Ectodermal cell (in vitro differentiated cells): ENCODE measurements around the gene HNRNPF.
"Not testable (repeated sequence)": the region's sequence is repeated elsewhere in the genome, so short reads cannot be mapped to it uniquely, and the experiment has no call there.

Source experiments
- H3K27ac ChIP-seq: 2 replicates; pipeline ENCODE4 v1.7.0; 2013; ENCODE audit warnings: mild to moderate bottlenecking, low read depth, low read length; ENCODE audit not compliant: insufficient read depth, poor library complexity, severe bottlenecking
- H3K27me3 ChIP-seq: 2 replicates; pipeline ENCODE4 v1.7.0; 2013; ENCODE audit warnings: mild to moderate bottlenecking, low read length; ENCODE audit not compliant: insufficient read depth, control insufficient read depth, poor library complexity, severe bottlenecking
- H3K36me3 ChIP-seq: one replicate; pipeline ENCODE4 v1.7.0; 2013; ENCODE audit warnings: low read length; ENCODE audit not compliant: control insufficient read depth, insufficient read depth
- H3K4me1 ChIP-seq: one replicate; pipeline ENCODE4 v1.7.0; 2013; ENCODE audit warnings: low read length; ENCODE audit not compliant: control insufficient read depth, insufficient read depth
- H3K4me3 ChIP-seq: 2 replicates; pipeline ENCODE4 v1.7.0; 2013; ENCODE audit warnings: low read depth, low read length, control low read depth; ENCODE audit not compliant: insufficient read depth
- H3K9me3 ChIP-seq: 2 replicates; pipeline ENCODE4 v1.7.0; 2013; ENCODE audit warnings: mild to moderate bottlenecking, low read length, moderate library complexity; ENCODE audit not compliant: control insufficient read depth
- WGBS, 2 experiments: methylation state at CpG; one replicate each; pipeline ENCODE4 v1.1.7; 2013; ENCODE audit warnings: missing lambda C conversion rate in 2 of 2; 5-methylcytosine and 5-hydroxymethylcytosine counted together

Gene HNRNPF

GRCh38 chr10:43440463-43441134 lies 31.6 kb upstream of the HNRNPF start:
- Histone ChIP-seq H3K36me3 (no peaks in the 10 kb centered on the region), H3K4me3 (no peak overlapping the region), H3K9me3 (no peaks in the 10 kb centered on the region), H3K27ac (no peak overlapping the region), H3K27me3 (no peaks in the 10 kb centered on the region), H3K4me1 (no peaks in the 10 kb centered on the region)
- 85 to 88% methylated on average over 5 of the region's 5 CpGs for WGBS, 2 experiments

GRCh38 chr10:43437141-43437870 lies 28.3 kb upstream of the HNRNPF start:
- 6 to 7% methylated on average over 29 of the region's 30 CpGs for WGBS, 2 experiments
- H3K4me3 ChIP-seq, result peak overlapping the region; percentile 82
- no peaks in the 10 kb centered on the region for H3K36me3 ChIP-seq
- H3K27ac ChIP-seq, result peak overlapping the region; percentile 95
- no peaks in the 10 kb centered on the region for H3K4me1 ChIP-seq
- H3K9me3 ChIP-seq, result no peaks in the 10 kb centered on the region
- H3K27me3 ChIP-seq, result no peaks in the 10 kb centered on the region

GRCh38 chr10:43436291-43437140 lies 27.5 kb upstream of the HNRNPF start, which contains the start of gene ZNF487:
ZNF487 (plus strand) TSS chr10:43437111; CDS start chr10:43475814, 38,703 bp downstream.
- Histone ChIP-seq H3K4me1 (no peaks in the 10 kb centered on the region), H3K27ac (peak within 1 kb of the TSS; percentile 95), H3K4me3 (peak within 1 kb of the TSS; percentile 82), H3K27me3 (no peaks in the 10 kb centered on the region), H3K9me3 (no peaks in the 10 kb centered on the region), H3K36me3 (no peaks in the 10 kb centered on the region)
- 7 to 8% methylated on average over 69 of the region's 69 CpGs for WGBS, 2 experiments

GRCh38 chr10:43430926-43431663 lies 22.1 kb upstream of the HNRNPF start:
- no peak overlapping the region for H3K27ac ChIP-seq
- H3K4me1 ChIP-seq, result no peaks in the 10 kb centered on the region
- H3K4me3 ChIP-seq, result no peak overlapping the region
- no peaks in the 10 kb centered on the region for H3K36me3 ChIP-seq
- H3K9me3 ChIP-seq, result no peaks in the 10 kb centered on the region
- H3K27me3 ChIP-seq, result no peaks in the 10 kb centered on the region
- WGBS, 2 experiments, result 94% methylated on average over 8 of the region's 8 CpGs

GRCh38 chr10:43427166-43427825 lies 18.3 kb upstream of the HNRNPF start:
- Histone ChIP-seq H3K27ac (no peak overlapping the region), H3K9me3 (no peaks in the 10 kb centered on the region), H3K36me3 (no peaks in the 10 kb centered on the region), H3K27me3 (no peaks in the 10 kb centered on the region), H3K4me3 (no peak overlapping the region), H3K4me1 (no peaks in the 10 kb centered on the region)
- 91 to 93% methylated on average over 12 of the region's 12 CpGs for WGBS, 2 experiments

GRCh38 chr10:43426476-43426875 lies 17.5 kb upstream of the HNRNPF start:
- 91 to 95% methylated on average over 12 of the region's 12 CpGs for WGBS, 2 experiments
- H3K9me3 ChIP-seq, H3K36me3 ChIP-seq, H3K4me1 ChIP-seq, H3K4me3 ChIP-seq, H3K27ac ChIP-seq, H3K27me3 ChIP-seq: not testable (repeated sequence)

GRCh38 chr10:43424416-43424815 lies 15.4 kb upstream of the HNRNPF start:
- no peak overlapping the region for H3K27ac ChIP-seq
- H3K4me1 ChIP-seq, result no peaks in the 10 kb centered on the region
- H3K36me3 ChIP-seq, result no peaks in the 10 kb centered on the region
- H3K4me3 ChIP-seq, result no peak overlapping the region
- H3K9me3 ChIP-seq, result peaks cover 3% of the 10 kb centered on the region
- WGBS, 2 experiments, result 95 to 97% methylated on average over 5 to 6 of the region's 6 CpGs
- no peaks in the 10 kb centered on the region for H3K27me3 ChIP-seq

GRCh38 chr10:43421944-43422343 lies 13.0 kb upstream of the HNRNPF start:
- not testable (repeated sequence) for H3K4me3 ChIP-seq, H3K4me1 ChIP-seq, H3K27ac ChIP-seq, H3K9me3 ChIP-seq, H3K27me3 ChIP-seq, H3K36me3 ChIP-seq
- 90 to 93% methylated on average over 3 of the region's 4 CpGs for WGBS, 2 experiments

GRCh38 chr10:43421519-43421918 lies 12.5 kb upstream of the HNRNPF start:
- H3K36me3 ChIP-seq, result no peaks in the 10 kb centered on the region
- no peaks in the 10 kb centered on the region for H3K27me3 ChIP-seq
- no peak overlapping the region for H3K27ac ChIP-seq
- H3K9me3 ChIP-seq, result peaks cover 3% of the 10 kb centered on the region
- no peak overlapping the region for H3K4me3 ChIP-seq
- WGBS, 2 experiments, result 86 to 93% methylated on average over 6 of the region's 6 CpGs
- H3K4me1 ChIP-seq, result no peaks in the 10 kb centered on the region
